GM18861 (cell line): ENCODE results near the gene CABCOCO1.

Experiments used
- ATAC-seq: cut with Tn5 transposase; IDR thresholded peaks from one replicate; pipeline ENCODE4 v1.9.1; 2021; ENCODE audit not compliant: unreplicated experiment

The CABCOCO1 gene

DNA sequence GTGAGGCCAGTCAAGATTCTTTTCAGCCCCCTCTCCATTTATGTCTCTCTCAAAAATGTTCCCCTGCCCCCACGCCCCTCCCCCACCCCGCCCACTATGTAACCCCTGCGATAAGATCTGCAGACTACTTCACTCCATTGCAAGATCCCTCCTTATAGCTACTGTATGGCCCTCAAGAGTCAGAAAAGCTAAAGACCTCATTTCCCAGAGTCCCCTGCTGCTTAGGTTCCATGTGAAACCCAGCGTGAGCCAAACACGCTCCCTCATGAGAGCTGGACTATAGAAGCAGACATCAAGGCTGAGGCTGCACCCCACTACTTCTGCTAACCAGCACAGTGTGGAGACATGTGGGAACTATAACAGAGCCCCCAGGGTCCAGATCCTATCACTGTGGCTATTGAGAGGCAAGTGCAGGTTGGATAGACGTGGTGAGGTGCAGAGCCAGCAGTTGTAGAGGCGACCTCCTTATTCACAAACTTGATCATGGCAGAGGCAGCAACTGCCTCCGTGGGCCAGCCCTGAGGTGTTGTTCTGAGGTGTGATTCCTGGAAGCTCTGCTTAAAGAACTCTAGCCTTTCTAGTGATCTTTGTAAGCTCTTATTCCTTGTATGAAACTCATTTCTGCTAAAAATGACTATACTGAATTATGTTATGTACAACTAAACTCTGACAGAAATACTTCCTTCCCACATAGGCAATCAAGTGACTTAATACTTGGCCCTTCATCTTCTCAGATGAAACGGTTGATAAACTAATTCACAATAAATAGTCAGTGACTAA lies 121.8 kb downstream of the CABCOCO1 start:
- ATAC-seq = no peak

DNA sequence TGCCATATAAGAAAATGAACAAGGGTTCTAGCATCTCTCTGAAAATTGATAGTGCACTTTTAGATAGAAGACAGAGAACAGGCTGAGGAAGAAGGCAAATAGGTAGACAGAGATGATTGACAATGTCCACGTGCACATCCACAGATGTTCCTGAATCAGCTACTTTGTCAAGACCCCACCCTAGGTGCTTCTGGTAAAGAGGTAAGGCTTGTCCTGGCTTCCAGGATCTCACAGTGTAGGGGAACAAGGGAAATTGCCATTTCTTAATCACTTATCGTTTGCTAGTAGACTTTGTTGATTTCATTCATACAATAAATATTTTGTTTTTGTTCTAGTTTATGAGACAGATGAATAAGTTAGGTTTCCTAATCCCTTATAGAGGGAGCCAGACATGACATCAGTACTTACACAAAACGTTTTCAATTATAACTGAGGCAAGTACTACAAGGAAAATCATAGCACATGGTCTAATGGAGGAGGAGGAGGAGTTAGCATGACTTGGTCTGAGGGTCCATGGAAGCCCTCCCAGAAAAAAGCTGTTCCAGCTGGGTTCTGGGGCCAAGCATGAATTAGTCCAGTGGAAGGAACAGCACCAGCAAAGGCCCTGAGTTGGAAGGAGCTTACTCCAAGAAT lies 122.9 kb downstream of the CABCOCO1 start:
- no peak for ATAC-seq

DNA sequence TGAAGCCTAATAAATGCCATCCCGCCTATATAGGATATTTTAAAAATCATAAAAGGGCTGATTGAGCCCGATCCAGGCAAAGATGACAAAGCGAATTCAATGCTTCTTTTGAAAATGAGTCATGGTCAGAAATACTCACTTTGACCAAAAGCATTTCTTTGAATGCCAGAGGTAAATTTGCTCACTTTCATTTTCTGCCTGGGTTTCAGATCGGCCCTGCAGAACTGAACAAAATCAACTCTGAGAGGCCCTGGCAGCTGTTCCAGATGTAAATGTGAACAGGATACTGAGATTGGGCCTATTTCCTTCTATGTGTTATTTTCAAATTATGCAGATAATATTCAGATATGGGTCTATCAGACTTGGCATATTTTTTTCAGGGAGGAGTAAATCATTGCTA lies 124.0 kb downstream of the CABCOCO1 start:
- ATAC-seq = peak; percentile 99

DNA sequence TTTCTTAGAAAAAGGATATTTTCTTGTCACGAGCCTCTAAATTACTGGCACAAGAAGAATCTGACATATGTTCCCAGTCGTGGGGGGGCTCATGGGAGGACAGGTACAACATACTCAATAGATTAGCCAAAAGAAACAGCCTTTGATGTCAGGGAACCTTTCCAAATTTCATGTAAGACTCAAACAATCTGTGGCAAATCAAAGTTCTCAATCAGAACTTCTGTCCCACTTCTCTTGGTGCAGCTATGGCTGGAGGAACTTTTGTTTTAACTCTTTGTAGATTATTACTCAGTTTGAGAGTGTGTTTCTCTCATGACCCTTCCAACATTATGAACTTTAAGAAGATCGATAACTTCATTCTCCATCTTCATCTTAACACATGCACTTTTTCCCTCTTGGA lies 124.4 kb downstream of the CABCOCO1 start:
- no peak for ATAC-seq

DNA sequence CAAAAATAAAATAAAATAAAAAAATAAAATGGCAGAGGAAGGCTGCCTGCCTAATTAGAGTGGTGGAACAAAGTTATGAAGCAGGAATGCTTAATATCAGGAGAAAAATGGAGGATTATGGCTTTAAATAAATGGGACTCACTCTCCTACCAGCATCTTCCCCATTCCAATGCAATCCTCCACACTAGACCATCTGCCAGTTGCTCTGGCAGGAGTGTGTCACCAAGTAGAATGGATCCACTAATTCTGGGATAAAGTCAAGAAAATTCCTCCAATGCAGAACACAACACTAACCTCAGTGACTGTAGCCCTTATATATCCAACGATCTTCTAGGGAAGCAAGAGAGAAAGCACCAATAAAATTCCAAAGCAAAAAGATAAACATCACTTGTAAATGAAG lies 126.3 kb downstream of the CABCOCO1 start:
- no peak for ATAC-seq

DNA sequence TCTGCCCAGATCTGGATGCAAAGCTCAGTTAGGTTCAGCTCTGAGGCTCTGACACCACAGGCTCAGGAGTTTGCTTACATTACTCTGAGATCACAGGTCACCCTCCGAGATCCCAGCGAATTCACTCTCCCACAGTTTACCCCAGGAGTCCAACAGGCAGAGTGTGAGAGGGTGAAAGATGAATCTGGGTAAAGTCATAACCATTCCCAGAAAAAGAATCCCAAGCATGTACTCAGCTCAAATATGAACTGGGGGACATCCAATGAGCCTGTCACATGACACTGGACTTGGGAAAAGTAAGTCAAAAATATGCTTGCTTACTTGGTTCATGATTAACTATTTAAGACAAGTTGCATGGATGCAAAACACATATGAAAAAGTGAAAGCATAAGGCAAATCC lies 128.5 kb downstream of the CABCOCO1 start:
- ATAC-seq = no peak

DNA sequence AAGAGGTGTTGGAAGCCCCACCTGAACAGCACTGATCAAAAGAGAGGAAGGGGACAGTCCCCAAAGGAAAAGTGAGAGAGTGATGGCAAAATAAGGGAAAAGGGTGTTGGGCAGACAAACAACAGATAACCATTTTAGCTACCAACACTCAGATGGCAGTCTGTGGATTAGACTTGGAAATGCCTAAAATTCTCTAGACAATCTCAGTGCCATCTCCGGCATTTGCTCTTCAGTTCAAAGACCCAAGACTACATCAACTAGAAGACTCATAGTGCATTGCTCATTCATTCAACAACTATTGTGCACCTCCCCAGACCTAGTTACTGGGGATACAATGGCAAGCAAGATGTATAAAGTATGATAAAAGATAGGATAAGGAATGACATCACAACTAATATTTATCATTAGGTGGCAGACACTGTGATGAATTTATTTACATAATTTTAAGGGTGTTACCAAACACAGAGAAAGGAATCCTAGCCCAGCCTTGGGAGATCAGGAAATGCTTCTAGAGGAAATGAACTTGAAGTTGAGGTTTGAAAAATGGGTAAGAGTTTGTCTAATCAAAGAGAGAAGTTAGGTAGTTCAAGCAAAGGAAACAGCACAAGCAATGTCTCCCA lies 129.5 kb downstream of the CABCOCO1 start:
- ATAC-seq = no peak

DNA sequence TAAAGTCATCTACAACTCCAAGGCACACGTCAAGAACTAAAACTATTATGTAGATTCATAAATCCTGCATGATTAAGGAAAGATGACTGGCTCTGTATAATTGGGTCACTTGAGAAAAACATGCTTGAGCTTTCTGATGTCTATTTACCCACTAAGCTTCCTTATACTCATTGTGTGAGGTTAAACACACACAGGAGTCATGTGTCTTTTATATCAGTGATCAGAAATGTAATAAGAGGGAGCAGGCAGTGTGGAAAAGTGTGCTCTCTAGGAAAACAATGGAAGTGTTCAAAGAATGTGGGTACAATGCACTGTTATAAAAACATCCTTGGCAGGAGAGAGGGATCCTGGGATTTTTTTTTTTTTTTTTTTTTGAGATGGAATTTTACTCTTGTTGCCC lies 130.2 kb downstream of the CABCOCO1 start:
- ATAC-seq = no peak

DNA sequence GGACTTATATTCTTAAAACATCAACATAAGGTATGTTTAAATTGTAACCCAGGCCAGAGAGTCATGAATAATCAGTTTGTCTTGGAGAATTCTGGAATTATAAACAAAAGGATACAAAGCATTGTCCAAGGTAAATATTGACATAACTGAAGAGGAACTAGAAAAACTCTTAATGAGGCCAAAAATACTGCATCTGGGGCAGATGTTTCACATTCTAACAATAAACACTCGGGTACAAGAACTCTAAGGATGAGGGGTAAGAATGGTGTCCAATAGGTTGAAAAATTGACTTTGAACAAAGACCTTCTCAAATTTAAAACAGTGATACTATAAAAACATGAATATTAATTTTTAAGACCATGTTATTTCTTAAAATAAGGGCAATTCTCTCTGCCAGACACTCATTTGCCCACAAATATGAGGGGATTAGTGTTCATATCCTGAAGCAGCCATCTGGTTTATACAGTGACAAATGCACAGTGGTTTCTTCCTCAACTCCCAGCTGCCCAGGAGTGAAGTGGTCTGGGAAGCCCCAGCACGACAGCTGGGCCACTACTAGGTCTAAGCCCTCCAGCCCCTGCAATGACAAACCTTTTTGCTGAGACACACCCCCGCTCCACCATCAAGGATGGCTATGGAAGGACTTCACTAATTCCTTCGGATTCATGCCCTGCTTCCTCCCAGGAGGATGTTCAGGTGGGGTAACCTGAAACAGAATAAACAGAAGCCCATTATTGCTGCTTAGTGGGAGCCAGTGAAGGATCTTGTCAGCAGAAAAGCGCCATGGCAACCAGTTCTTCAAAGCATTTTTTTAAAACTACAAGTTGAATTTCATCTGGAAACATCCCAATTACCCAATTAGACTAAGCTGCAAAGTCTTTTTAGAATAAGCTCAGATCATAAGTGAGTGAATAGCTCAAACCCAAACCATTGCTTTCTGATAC lies 131.3 kb downstream of the CABCOCO1 start:
- ATAC-seq = no peak

DNA sequence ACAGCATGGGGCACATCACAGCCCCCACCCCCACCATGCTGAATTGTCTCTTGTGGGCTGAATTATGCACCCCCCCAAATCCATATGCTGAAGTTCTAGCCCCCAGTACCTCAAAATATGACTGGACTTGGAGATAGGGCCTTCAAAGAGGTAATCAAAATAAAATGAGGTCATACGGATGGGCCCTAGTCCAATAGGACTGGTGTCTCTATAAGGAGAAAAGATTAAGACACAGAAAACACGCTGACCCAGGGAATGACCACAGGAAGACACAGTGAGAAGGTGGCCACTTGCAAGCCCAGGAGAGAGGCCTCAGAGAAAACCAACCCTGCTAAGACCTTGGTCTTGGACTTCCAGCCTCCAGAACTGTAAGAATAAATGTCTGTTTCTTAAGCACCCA lies 132.4 kb downstream of the CABCOCO1 start:
- ATAC-seq = no peak

DNA sequence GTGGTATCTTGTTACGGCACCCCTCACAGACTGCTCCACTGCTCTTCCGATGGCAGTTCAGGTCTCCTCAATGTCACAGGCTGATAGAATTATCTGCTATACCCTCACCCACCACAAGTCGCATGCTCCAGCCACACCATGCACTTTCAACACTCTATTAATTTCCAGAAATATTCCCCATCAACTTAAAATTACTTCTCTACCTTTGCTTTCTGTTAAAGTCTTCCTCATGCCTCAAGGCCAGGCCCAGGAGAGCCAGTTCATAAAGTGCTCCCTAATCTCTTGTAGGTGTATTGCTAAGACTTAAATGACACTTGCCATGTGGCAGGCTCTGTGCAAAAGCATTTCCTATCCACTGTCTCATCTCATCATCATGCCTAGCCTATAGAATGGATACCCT lies 132.8 kb downstream of the CABCOCO1 start:
- no peak for ATAC-seq

DNA sequence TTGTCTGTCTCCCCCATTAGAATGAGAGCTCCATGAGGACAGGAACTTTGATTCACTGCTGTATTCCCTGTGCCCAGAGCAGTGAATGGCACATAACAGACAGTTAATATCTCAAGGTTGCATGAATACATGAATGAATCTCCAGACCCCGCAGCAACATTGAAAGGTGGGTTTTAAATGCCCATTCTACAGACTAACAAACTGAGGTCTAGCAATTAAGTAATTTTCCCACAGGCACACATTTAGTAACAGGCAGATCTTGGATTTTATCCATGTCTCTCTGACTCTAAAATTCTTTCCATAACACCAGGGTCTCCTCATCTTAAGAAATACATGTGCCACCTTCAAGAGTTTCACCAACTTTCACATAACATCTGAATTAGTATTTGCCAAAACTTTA lies 134.1 kb downstream of the CABCOCO1 start:
- no peak for ATAC-seq

DNA sequence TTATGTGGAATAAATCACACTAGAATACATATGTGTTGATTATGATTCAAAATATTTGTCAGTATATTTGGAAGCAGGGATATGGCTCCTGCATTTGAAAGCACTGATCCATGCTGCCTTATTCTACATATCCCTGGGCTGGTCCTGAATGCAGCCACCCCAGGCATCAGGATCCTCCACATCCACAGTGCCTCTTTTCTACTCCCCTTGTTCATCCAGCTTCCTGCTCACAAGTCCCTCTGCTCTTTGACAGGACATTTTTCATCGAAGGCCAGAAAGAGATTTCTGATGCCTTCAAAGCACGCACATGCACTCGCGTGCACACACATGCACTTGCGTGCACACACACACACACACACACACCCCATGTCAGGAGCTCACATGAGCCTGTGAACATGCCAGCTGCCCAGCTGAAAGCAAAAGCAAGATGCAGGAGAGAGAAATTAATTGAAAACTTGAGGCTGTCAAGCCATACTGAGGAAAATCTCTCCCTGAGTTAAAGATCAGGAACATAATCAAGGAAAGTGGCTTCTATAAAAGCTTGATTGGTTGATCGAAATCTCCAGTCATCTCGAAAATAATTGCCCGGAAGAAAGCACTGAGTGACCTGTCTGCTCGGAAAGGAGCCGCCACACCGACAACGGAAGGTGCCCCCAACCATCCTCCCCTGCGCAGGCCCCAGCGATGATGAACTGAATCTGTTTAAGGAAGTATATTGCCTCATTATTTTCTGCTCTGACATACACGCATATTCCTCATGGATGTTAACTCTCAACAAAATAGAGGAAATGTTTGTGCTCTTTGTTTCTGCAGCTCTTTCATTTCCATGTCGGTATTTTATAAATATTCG lies 134.8 kb downstream of the CABCOCO1 start:
- ATAC-seq = no peak

DNA sequence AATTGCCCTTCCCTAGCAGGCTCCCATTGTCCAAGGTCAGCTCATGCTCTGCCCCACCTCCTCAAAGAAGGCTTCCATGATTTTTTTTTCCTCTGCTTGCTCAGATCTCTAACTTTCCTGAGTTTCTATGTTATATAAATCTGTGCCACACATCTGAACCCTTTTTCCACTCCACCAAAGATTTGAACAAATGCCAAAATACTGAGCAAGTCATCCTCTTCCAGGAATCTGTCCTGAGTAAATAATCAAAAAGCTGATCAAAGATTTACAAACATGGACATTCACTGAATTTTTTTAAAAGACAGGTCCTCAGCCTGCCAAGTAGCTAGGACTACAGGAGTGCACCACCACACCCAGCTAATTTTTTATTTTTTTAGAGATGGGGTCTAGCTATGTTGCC lies 136.0 kb downstream of the CABCOCO1 start:
- no peak for ATAC-seq

DNA sequence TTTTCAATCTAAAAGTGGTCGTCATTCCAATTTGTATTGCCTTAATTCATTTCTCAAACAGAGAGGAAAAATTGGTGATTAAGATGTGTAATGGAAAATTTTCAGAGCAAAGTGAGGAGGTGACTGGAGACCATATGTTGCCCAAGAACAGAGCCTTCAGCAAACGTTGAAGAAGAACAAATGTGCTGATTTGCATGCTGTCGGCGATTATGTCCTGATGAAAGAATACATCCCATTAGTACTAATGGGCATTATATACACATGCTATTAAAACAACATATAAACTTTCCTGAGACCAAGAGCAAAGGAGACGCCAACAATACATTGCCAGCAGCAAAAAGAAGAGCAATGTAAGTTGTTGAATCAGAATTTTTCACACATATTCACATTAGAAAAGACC lies 138.8 kb downstream of the CABCOCO1 start:
- ATAC-seq = no peak

DNA sequence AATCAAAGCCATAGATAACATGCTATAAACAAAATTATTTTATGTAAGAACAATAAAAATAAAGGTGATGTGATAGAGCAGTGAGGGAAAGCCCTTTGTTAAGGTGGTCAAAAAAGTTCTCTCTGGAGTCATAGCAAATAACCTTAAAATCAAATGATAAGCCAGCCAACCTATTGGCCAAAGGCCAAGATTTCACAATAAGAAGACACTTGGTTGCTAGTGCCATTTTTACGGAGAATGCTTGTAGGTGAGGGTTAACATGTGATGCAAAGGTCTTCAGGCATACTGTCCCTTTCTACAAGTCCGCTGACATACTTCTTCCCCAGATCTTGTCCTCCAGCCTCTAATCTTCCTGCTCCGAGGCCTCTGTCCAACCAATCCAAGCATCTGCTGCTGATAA lies 140.5 kb downstream of the CABCOCO1 start:
- no peak for ATAC-seq

DNA sequence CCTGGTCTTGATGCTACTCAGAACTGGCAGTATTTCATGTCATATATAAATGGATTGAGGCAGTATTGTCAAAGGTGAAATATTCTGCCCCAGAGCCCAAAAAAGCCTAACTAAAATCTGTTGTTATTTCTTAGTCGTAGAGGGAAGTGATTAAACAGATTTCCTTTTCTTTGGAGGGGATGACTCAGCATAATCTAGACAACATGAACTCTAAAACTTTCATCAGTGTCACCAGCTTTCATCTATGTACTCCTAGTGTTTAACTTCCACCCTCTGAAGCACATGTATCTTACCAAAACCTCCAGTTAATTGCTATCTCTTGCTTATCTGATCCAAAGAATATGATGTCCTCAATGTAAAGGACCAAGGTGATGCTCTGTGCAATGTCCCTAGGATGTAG lies 141.7 kb downstream of the CABCOCO1 start:
- no peak for ATAC-seq

DNA sequence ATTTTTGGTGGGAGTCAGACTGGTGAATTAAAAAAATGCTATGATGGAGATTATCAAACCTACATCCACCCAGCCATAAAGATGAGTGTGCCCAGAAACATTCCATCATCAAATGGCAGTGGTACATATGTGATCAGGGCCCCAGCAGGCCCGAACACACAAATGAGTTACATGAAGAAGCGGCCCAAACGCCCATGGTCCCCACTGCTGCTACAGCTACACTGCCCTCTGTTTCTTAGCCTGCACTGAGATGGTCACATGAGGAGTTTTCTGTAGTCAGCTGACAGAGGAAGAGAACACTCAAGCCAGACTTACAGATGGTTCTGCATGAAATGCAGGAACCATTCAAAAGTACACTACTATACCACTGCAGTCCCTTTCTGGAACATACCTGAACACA lies 142.4 kb downstream of the CABCOCO1 start:
- ATAC-seq = no peak

DNA sequence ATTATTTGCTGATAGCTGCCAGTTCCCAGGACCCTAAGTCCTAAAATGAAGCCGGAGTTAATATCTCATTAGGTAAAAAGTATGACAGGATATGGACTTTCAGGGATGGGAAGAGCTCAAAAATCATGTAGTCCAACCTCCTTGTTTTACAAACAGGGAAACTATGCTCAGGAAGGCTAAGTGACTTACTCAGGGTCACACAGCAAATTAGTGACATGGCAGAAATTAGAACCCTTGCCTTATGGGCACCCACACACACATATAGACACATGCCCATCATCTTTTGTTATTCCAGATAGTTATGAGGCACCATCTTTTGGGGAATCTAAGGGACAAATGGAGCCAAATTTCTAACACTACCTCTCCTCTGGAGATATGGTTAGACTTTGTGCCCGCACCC lies 147.5 kb downstream of the CABCOCO1 start:
- no peak for ATAC-seq

DNA sequence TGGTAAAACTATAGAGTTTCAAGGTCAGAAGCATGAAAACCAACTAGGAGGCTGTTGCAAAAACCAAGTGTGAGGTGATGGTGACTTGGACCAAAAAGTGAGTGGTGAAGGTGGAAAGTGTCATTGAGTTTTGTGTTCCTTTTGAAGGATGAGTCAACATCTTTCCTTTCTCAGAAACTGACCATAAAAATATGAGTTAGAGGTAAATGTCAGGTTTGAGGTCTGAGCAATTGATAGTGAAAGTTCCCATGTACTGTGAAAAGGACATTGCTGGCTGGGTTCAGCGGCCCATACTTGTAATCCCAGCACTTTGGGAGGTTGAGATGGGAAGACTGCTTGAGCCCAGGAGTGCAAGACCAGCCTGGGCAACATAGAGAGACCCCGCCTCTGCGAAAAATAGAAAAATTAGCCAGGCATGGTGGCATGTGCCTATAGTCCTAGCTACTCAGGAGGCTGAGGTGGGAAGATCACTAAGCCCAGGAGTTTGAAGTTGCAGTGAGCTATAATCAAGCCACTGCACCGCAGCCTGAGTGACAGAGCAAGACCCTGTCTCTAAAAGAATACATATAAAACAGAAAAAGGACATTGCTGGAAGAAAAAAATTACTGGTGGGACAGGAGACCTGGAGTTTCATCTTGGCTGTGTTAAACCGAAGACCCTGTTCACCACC lies 149.5 kb downstream of the CABCOCO1 start:
- ATAC-seq = peak; percentile 51
